SK-N-SH treated with all-trans-retinoic acid at 6 μM for 48 hours (cell line): Measurements from ENCODE around the gene LHX6.

Experiments used
- ATAC-seq: fragments of 200-7000 bp; cut with Tn5 transposase; 3 replicates; pipeline ENCODE4 v1.9.1; 2020; ENCODE audit warnings: mild to moderate bottlenecking, moderate library complexity
- ARNTL ChIP-seq: fragments of 450-650 bp; formaldehyde crosslinking; IDR thresholded peaks from 2 replicates; pipeline ENCODE4 v1.5.0; 2020; ENCODE audit warnings: low read depth, mild to moderate bottlenecking, moderate library complexity, borderline replicate concordance
- BACH2 ChIP-seq: fragments of 250-450 bp; sonication (Bioruptor Pico); IDR thresholded peaks from 2 replicates; pipeline ENCODE4 v1.9.0; 2021; ENCODE audit warnings: mild to moderate bottlenecking, borderline replicate concordance
- CREB5 ChIP-seq: fragments of 250-450 bp; sonication (Bioruptor Pico); IDR thresholded peaks from 2 replicates; pipeline ENCODE4 v1.5.1; 2020; ENCODE audit warnings: low read depth, mild to moderate bottlenecking, moderate library complexity
- CSDC2 ChIP-seq: fragments of 250-450 bp; sonication (Bioruptor Pico); IDR thresholded peaks from 2 replicates; pipeline ENCODE4 v1.5.0; 2020; ENCODE audit warnings: mild to moderate bottlenecking, moderate library complexity
- CSRNP3 ChIP-seq: fragments of 250-450 bp; sonication (Bioruptor Pico); IDR thresholded peaks from 2 replicates; pipeline ENCODE4 v1.5.1; 2021; ENCODE audit warnings: mild to moderate bottlenecking, moderate library complexity
- ESRRG ChIP-seq: fragments of 250-450 bp; sonication (Bioruptor Pico); IDR thresholded peaks from 2 replicates; pipeline ENCODE4 v1.6.1; 2021; ENCODE audit warnings: mild to moderate bottlenecking
- GLIS3 ChIP-seq: fragments of 250-450 bp; sonication (Bioruptor Pico); IDR thresholded peaks from 2 replicates; pipeline ENCODE4 v1.5.0; 2020; ENCODE audit warnings: mild to moderate bottlenecking, moderate library complexity
- ISL1 ChIP-seq: fragments of 250-450 bp; sonication (Bioruptor Pico); IDR thresholded peaks from 2 replicates; pipeline ENCODE4 v2.1.2; 2022; ENCODE audit warnings: mild to moderate bottlenecking, moderate library complexity
- OSR1 ChIP-seq: fragments of 250-450 bp; sonication (Bioruptor Pico); IDR thresholded peaks from 2 replicates; pipeline ENCODE4 v1.8.0; 2022; ENCODE audit warnings: moderate library complexity, mild to moderate bottlenecking, inconsistent platforms
- PATZ1 ChIP-seq: fragments of 250-450 bp; sonication (Bioruptor Pico); IDR thresholded peaks from 2 replicates; pipeline ENCODE4 v1.8.0; 2020; ENCODE audit warnings: mild to moderate bottlenecking, moderate library complexity, borderline replicate concordance
- PPARA ChIP-seq: fragments of 250-450 bp; sonication (Bioruptor Pico); IDR thresholded peaks from 2 replicates; pipeline ENCODE4 v1.5.0; 2020; ENCODE audit warnings: mild to moderate bottlenecking, borderline replicate concordance
- RARB ChIP-seq: fragments of 250-450 bp; sonication (Bioruptor Pico); IDR thresholded peaks from 2 replicates; pipeline ENCODE4 v1.8.0; 2021; ENCODE audit warnings: mild to moderate bottlenecking, moderate library complexity
- SNAI2 ChIP-seq: fragments of 250-450 bp; sonication (Bioruptor Pico); IDR thresholded peaks from 2 replicates; pipeline ENCODE4 v1.5.0; 2020; ENCODE audit warnings: mild to moderate bottlenecking, moderate library complexity
- TCF4 ChIP-seq: fragments of 250-450 bp; sonication (Bioruptor Pico); IDR thresholded peaks from 2 replicates; pipeline ENCODE4 v1.8.0; 2021; ENCODE audit warnings: mild to moderate bottlenecking, moderate library complexity, borderline replicate concordance
- TOX ChIP-seq: fragments of 250-450 bp; sonication (Bioruptor Pico); IDR thresholded peaks from 2 replicates; pipeline ENCODE4 v1.8.0; 2021; ENCODE audit warnings: mild to moderate bottlenecking, moderate library complexity, borderline replicate concordance
- TSHZ2 ChIP-seq: fragments of 250-450 bp; sonication (Bioruptor Pico); IDR thresholded peaks from 2 replicates; pipeline ENCODE4 v1.5.0; 2020; ENCODE audit warnings: mild to moderate bottlenecking, moderate library complexity
- ZC3H10 ChIP-seq: fragments of 250-450 bp; sonication (Bioruptor Pico); IDR thresholded peaks from 2 replicates; pipeline ENCODE4 v1.5.1; 2021; ENCODE audit warnings: mild to moderate bottlenecking, moderate library complexity
- ZFP3 ChIP-seq: fragments of 250-450 bp; sonication (Bioruptor Pico); IDR thresholded peaks from 2 replicates; pipeline ENCODE4 v1.5.0; 2020; ENCODE audit warnings: mild to moderate bottlenecking, moderate library complexity
- ZFP30 ChIP-seq: fragments of 450-650 bp; formaldehyde crosslinking; IDR thresholded peaks from 2 replicates; pipeline ENCODE4 v1.5.0; 2022; ENCODE audit warnings: mild to moderate bottlenecking, moderate library complexity
- ZNF565 ChIP-seq: fragments of 450-650 bp; formaldehyde crosslinking; conservative IDR thresholded peaks from 2 replicates; pipeline ENCODE4 v1.5.0; 2020; ENCODE audit warnings: low read depth, mild to moderate bottlenecking, moderate library complexity
- ZNF70 ChIP-seq: fragments of 450-650 bp; formaldehyde crosslinking; IDR thresholded peaks from 2 replicates; pipeline ENCODE4 v1.5.0; 2020; ENCODE audit warnings: mild to moderate bottlenecking, moderate library complexity
- ZNF8 ChIP-seq: fragments of 450-650 bp; formaldehyde crosslinking; IDR thresholded peaks from 2 replicates; pipeline ENCODE4 v1.5.0; 2020; ENCODE audit warnings: mild to moderate bottlenecking, moderate library complexity

The LHX6 gene

GRCh38 chr9:122251351-122251750, 22.6 kb upstream of the LHX6 start:
- TF ChIP-seq ESRRG (CRISPR knock-in tag) (no peak), ARNTL (no peak), OSR1 (no peak), RARB (no peak)
- no peak for ATAC-seq

- no peak for ATAC-seq
- no peak for TF ChIP-seq ZNF8 (CRISPR knock-in tag)
- no peak for TF ChIP-seq ZNF565 (CRISPR knock-in tag)
- TF ChIP-seq ZFP3 = no peak
- no peak for TF ChIP-seq RARB
- no peak for TF ChIP-seq PPARA (CRISPR knock-in tag)
- no peak for TF ChIP-seq CSDC2 (CRISPR knock-in tag)
- no peak for TF ChIP-seq TOX
- no peak for TF ChIP-seq CREB5 (CRISPR knock-in tag)
- no peak for TF ChIP-seq ISL1
- no peak for TF ChIP-seq ARNTL
- TF ChIP-seq BACH2 = no peak
- no peak for TF ChIP-seq PATZ1 (CRISPR knock-in tag)
- no peak for TF ChIP-seq CSRNP3 (CRISPR knock-in tag)
- TF ChIP-seq OSR1 = no peak
- TF ChIP-seq GLIS3 (CRISPR knock-in tag) = no peak
- no peak for TF ChIP-seq SNAI2 (CRISPR knock-in tag)
- no peak for TF ChIP-seq ZFP30 (CRISPR knock-in tag)
- no peak for TF ChIP-seq TCF4 (CRISPR knock-in tag)
- TF ChIP-seq TSHZ2 = no peak
- TF ChIP-seq, all 23 proteins: peak for 0
These were observed 19.7 kb upstream of the LHX6 start for GRCh38 chr9:122248448-122248865.

GRCh38 chr9:122246666-122247065, 17.9 kb upstream of the LHX6 start:
- TF ChIP-seq ZFP3 (no peak), ARNTL (no peak), ZNF565 (CRISPR knock-in tag) (no peak), TOX (no peak), GLIS3 (CRISPR knock-in tag) (no peak), ZNF70 (CRISPR knock-in tag) (no peak), PATZ1 (CRISPR knock-in tag) (no peak), ZC3H10 (CRISPR knock-in tag) (no peak), RARB (no peak), TCF4 (CRISPR knock-in tag) (no peak), CREB5 (CRISPR knock-in tag) (no peak)
- no peak for ATAC-seq
